Neutrophil (primary cell): ENCODE results near the gene ELMO3.

Experiments used
- H3K27ac ChIP-seq: fragments of 200-600 bp; sonication (generic); 2 replicates; pipeline ENCODE4 v1.5.1; 2016; ENCODE audit warnings: mild to moderate bottlenecking, moderate library complexity
- H3K27me3 ChIP-seq: fragments of 200-600 bp; sonication (generic); 2 replicates; pipeline ENCODE4 v1.6.0; 2016; ENCODE audit warnings: mild to moderate bottlenecking
- H3K36me3 ChIP-seq: fragments of 200-600 bp; sonication (generic); 2 replicates; pipeline ENCODE4 v1.5.1; 2017
- H3K4me1 ChIP-seq, 2 experiments: fragments of 200-600 bp in 1 of 2; sonication (generic) in 1 of 2; 1 replicate in 1 of 2; 2 replicates in 1 of 2; pipeline versions ENCODE4 v1.5.1 to v1.6.1; 2013 to 2016; ENCODE audit warnings: low read depth in 1 of 2, low read length in 1 of 2, mild to moderate bottlenecking in 1 of 2, moderate library complexity in 1 of 2; ENCODE audit not compliant: control insufficient read depth in 1 of 2, insufficient read depth in 1 of 2
- H3K4me3 ChIP-seq, 2 experiments: fragments of 200-600 bp in 1 of 2; sonication (generic) in 1 of 2; 1 replicate in 1 of 2; 2 replicates in 1 of 2; pipeline ENCODE4 v1.5.1; 2013 to 2016; ENCODE audit warnings: low read depth in 1 of 2, low read length in 1 of 2, mild to moderate bottlenecking in 1 of 2, moderate library complexity in 1 of 2
- H3K9me3 ChIP-seq: fragments of 200-600 bp; sonication (generic); 2 replicates; pipeline ENCODE4 v1.5.1; 2016
- CTCF ChIP-seq: fragments of 200-600 bp; sonication (generic); IDR thresholded peaks from 2 replicates; pipeline ENCODE4 v1.5.1; 2016; ENCODE audit warnings: antibody characterized with exemption

ELMO3 gene

GRCh38 chr16:67210069-67210937 is 11.4 kb downstream of the ELMO3 start:
- Histone ChIP-seq H3K4me3 (no peak overlapping the region), H3K27me3 (no peaks in the 10 kb centered on the region), H3K9me3 (no peaks in the 10 kb centered on the region), H3K36me3 (peaks cover 40% of the 10 kb centered on the region), H3K4me1 (peaks cover 9% of the 10 kb centered on the region in 2 experiments), H3K27ac (no peak overlapping the region)
- no peak for TF ChIP-seq CTCF

GRCh38 chr16:67211674-67212073 is 12.7 kb downstream of the ELMO3 start:
- Histone ChIP-seq H3K27ac (no peak overlapping the region), H3K27me3 (no peaks in the 10 kb centered on the region)
- TF ChIP-seq CTCF: no peak

GRCh38 chr16:67212766-67213165 is 13.8 kb downstream of the ELMO3 start:
- no peak overlapping the region for H3K4me3 ChIP-seq
- peaks cover 25 to 26% of the 10 kb centered on the region in 2 experiments for H3K4me1 ChIP-seq
- H3K27me3 ChIP-seq: no peaks in the 10 kb centered on the region
- H3K27ac ChIP-seq: no peak overlapping the region
- no peaks in the 10 kb centered on the region for H3K9me3 ChIP-seq
- no peak for TF ChIP-seq CTCF
- H3K36me3 ChIP-seq: peaks cover 16% of the 10 kb centered on the region

More at GRCh38 chr16:67211674-67212073, 12.7 kb downstream of the ELMO3 start:
- Histone ChIP-seq H3K36me3 (peaks cover 27% of the 10 kb centered on the region), H3K4me3 (no peak overlapping the region), H3K9me3 (no peaks in the 10 kb centered on the region), H3K4me1 (peaks cover 14 to 15% of the 10 kb centered on the region in 2 experiments)

GRCh38 chr16:67213197-67214019 is 14.5 kb downstream of the ELMO3 start:
- H3K4me1 ChIP-seq: peaks cover 27 to 30% of the 10 kb centered on the region in 2 experiments
- no peak for TF ChIP-seq CTCF
- H3K27ac ChIP-seq: no peak overlapping the region

GRCh38 chr16:67215706-67216105 is 16.8 kb downstream of the ELMO3 start:
- Histone ChIP-seq H3K4me1 (peaks cover 27 to 30% of the 10 kb centered on the region in 2 experiments), H3K36me3 (peaks cover 9% of the 10 kb centered on the region), H3K9me3 (no peaks in the 10 kb centered on the region), H3K4me3 (no peak overlapping the region), H3K27ac (no peak overlapping the region), H3K27me3 (no peaks in the 10 kb centered on the region)
- no peak for TF ChIP-seq CTCF

More at GRCh38 chr16:67213197-67214019, 14.5 kb downstream of the ELMO3 start:
- Histone ChIP-seq H3K27me3 (no peaks in the 10 kb centered on the region), H3K4me3 (no peak overlapping the region), H3K36me3 (peaks cover 15% of the 10 kb centered on the region), H3K9me3 (no peaks in the 10 kb centered on the region)
